Left colon (tissue), 2 donors: ENCODE measurements around the gene LRTM2. TPM values are rescaled to one million over a fixed set of nuclear protein-coding genes. Genes with fewer than 3 reads are reported as not detected.

Source experiments
- ATAC-seq: fragments of 200-7000 bp; cut with Tn5 transposase; one replicate; pipeline ENCODE4 v1.9.1; 2020; ENCODE audit warnings: mild to moderate bottlenecking, moderate library complexity
- DNase-seq, 2 donors: peaks; one replicate each; pipeline ENCODE4 v3.0.0-alpha.2; 2020
- intact Hi-C, 2 donors: fragments of 100-400 bp; cut with DNase I in 1 of 2; cut with micrococcal nuclease in 1 of 2; formaldehyde crosslinking; loops; one replicate each; pipeline versions ENCODE4 v1.11.2 to v1.14.0; 2022; cut with DNase I, micrococcal nuclease
- total RNA-seq, 2 donors: library from RNA; stranded (reverse); fragmentation: NEBNext Ultra II Directional; extraction: Animal tissue kit (Norgen Biotek cat#: 25700); gene quantifications; one replicate each; pipeline ENCODE4 v1.2.1, GENCODE V29; 2021
- donor health status: DM: no; HTN: no; CAD: no.
- donor health status: DM: yes; HTN: yes; CAD: no.

Gene LRTM2
- total RNA-seq, 2 donors from 2014 or later: not detected

- ATAC-seq (no peak), DNase-seq (no peak)
- intact Hi-C loops: no loop called here
Measured at GRCh38 chr12:1885082-1885596, 64.8 kb downstream of the LRTM2 start.

- ATAC-seq: peak; percentile 90
- DNase-seq: no peak
Measured at GRCh38 chr12:1885599-1886245, 65.4 kb downstream of the LRTM2 start.

More at GRCh38 chr12:1885599-1886245, 65.4 kb downstream of the LRTM2 start:
- intact Hi-C loops: no loop called here

Other genes starting within 250 kb of the LRTM2 start
- gene FBXL14, start 226.0 kb upstream of the LRTM2 start, total RNA-seq: 10 to 100 TPM; 32.6 to 40.8 TPM
- gene WNT5B, start 191.3 kb upstream of the LRTM2 start, total RNA-seq: 1 to 10 TPM; 4.5 to 9.4 TPM
- 100 to 1,000 TPM; 100 to 111 TPM for gene ADIPOR2, start 129.5 kb upstream of the LRTM2 start, total RNA-seq
- 1 to 10 TPM; 5.1 to 5.9 TPM for gene CACNA2D4, start 98.1 kb downstream of the LRTM2 start, total RNA-seq
- 10 to 100 TPM in 1 of 2 donors, 1 to 10 TPM in 1; 7.9 to 10.9 TPM for gene DCP1B, start 183.9 kb downstream of the LRTM2 start, total RNA-seq
- gene CACNA1C, start 232.4 kb downstream of the LRTM2 start, total RNA-seq: 10 to 100 TPM in 1 of 2 donors, 1 to 10 TPM in 1; 4.4 to 10.1 TPM